Peyer's patch (tissue), 4 donors: ENCODE data around the gene TMEM59L.

Experiments
- POLR2A ChIP-seq, 2 donors: fragments of 450-650 bp; IDR thresholded peaks; one replicate each; pipeline ENCODE4 v1.5.1; 2017; ENCODE audit warnings: antibody characterized with exemption in 2 of 2, mild to moderate bottlenecking in 2 of 2, moderate library complexity in 2 of 2
- TF ChIP-seq, protein P1 (sequence below), 6 experiments: fragments of 450-650 bp in 4 of 6; fragments of 200-600 bp in 2 of 6; sonication (generic) in 1 of 6; IDR thresholded peaks; one replicate each; pipeline ENCODE4 v1.5.1; 2017 to 2019; ENCODE audit warnings: antibody characterized with exemption in 6 of 6, mild to moderate bottlenecking in 3 of 6, moderate library complexity in 1 of 6

GRCh38 chr19:18663940-18664530 is 51.4 kb downstream of the TMEM59L start:
- TF ChIP-seq, protein P1, sequence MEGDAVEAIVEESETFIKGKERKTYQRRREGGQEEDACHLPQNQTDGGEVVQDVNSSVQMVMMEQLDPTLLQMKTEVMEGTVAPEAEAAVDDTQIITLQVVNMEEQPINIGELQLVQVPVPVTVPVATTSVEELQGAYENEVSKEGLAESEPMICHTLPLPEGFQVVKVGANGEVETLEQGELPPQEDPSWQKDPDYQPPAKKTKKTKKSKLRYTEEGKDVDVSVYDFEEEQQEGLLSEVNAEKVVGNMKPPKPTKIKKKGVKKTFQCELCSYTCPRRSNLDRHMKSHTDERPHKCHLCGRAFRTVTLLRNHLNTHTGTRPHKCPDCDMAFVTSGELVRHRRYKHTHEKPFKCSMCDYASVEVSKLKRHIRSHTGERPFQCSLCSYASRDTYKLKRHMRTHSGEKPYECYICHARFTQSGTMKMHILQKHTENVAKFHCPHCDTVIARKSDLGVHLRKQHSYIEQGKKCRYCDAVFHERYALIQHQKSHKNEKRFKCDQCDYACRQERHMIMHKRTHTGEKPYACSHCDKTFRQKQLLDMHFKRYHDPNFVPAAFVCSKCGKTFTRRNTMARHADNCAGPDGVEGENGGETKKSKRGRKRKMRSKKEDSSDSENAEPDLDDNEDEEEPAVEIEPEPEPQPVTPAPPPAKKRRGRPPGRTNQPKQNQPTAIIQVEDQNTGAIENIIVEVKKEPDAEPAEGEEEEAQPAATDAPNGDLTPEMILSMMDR (IDR thresholded peaks at IDR 0.05), result no peak
- no peak for TF ChIP-seq POLR2A (IDR thresholded peaks at IDR 0.05)
